ENCODE data around the gene DAG1.
"Not testable (repeated sequence)": the region's sequence is repeated elsewhere in the genome, so short reads cannot be mapped to it uniquely, and the experiment has no call there.

The DAG1 gene

DNA sequence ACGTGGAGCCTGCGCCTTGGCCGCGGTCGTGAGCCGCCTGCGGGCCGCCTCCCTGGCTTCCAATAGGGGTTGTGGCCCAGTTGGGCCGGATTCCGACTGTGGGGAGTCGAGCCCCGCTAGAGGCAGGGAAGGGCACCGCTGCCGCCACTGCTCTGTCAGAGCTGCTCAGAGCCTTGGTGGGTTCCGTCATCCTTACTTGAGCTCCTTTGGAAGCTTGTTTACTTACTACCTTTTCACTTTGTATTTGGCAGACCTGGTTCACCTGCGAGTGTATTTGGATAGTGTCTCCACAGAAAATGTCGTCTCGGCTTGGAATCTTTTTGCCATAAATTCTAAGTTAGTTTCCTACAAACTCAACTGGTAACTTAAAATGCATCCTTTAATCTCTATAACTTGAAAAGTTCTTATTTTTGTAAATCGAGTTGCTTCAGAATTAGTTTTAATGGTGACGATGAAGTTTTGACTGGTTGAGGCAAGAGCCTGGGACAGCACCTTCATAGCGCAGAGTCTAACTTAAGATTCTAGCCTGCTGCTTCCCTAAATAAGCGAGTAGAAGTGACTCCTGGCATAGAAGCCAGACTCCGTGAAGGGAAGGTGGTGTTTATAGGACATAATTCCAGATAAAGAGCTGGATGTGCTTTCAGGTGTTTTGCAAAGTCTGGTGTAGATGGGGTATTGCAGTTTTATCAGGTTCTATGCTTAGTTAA is 800 bp downstream of the DAG1 start:
- no peak for DNase-seq

DNA sequence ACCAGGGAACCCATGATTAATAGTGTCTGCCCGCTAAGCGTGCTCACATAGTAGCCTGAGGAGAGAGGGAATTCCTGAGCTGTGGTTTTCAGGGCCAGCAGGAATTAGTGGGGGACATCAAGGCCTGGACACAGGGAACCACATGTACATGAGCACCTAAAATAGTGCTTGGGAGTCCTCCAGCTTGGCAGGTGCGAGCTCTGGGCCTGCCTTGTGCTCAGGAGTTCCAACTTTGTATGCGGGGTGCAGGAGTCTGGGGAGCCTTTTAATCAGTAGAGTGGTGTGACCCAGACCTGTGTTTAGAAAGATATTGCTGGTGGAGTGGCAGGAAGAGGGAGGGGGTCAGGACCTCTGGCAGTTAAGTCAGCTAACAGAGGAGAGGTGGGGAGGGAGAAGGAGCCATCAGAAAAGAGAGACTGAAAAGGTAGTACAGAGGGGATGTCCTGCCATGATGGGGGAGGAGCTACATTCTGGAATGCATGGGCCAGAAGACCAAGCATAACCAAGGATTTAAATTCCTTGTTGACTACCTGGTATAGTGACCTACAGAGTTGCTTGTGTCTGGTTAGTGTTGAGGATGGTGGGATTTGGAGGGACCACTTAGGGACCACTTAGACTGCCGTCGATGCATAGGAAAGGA is 1.9 kb downstream of the DAG1 start:
- no peak for DNase-seq

DNA sequence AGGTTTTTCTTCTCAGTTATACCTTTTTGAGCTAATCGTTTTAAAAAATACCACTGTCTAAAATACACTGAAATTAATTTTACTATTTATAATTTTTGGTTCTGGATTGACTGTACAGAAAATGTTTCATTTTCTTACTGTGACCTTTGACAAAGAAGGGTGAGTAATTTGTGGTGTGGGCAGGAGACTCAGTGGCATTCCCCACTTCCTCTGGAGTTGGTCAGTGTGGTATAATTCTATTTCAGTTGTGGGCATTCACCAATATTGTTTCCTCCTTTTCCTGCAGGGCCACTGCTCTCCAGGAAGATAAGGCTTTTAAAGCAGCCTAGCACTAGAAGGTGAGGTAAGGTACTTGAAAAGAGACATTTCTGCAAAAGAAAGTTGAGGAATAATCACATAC is 6.5 kb downstream of the DAG1 start:
- DNase-seq, result no peak

DNA sequence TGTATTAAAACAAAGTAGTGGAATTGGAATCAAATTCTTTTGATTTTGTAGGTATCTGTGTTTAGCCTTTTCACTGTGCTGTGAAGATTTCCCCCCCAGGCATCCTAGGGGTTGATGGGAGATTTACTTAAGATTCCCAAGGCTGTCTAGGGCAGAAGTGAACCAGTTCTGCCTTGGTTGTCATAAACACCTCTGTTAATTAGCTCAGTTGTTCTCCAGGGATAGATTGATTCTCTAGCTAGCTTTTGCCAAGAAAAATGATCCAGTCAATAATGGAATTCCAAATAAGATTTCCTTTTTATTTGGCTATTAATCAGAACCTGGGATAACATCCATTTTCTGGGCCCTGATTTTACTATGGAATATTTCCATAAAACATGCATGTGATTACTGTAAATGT is 12.7 kb downstream of the DAG1 start:
- no peak for DNase-seq

DNA sequence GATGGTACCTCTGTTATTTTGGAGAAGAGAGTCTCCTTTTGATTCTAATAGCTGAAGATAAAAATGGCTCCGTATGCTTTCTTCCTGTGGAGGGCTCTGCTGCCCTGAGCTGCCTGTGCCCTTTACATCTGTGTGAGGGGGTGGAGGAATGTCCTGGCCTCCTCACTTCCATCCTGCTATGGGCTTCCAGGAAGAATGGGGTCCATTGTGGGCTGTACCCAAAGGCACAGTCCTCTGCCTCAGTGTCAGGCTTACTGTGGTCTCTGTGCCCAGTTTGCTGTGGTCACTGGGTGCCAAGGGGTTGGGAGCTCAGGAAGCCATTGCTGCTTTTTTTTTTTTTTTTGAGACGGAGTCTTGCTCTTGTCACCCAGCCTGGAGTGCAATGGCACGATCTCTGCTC is 14.4 kb downstream of the DAG1 start:
- no peak for DNase-seq

DNA sequence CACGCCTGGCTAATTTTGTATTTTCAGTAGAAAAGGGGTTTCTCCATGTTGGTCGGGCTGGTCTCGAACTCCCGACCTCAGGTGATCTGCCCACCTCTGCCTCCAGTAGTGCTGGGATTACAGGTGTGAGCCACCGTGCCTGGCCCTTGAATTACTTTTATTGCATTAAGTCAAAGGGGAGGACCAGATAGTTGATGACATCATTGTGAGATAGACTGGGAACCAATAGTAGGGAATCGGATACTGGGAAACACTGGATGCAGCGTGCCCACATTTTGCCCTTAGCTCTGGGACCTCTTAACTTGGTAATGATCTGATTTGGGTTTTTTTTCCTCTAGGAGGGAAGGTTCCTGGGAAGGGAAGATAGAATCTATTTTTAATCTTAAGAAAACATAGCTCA is 19.2 kb downstream of the DAG1 start:
- DNase-seq, result no peak

DNA sequence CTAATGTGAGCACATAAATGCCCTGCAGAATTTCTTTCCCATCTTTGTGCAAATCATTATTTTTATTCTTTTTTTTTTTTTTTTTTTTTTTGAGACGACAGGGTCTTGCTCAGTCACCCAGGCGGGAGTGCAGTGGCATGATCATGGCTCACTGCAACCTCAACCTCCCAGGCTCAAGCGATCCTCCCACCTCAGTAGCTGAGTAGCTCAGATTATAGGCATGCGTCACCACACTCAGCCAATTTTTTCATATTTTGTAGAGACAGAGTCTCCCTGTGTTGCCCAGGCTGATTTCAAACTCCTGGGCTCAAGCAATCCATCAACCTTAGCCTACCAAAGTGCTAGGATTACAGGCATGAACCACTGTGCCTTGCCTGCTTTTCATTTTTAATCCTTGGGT is 22.9 kb downstream of the DAG1 start:
- no peak for DNase-seq

DNA sequence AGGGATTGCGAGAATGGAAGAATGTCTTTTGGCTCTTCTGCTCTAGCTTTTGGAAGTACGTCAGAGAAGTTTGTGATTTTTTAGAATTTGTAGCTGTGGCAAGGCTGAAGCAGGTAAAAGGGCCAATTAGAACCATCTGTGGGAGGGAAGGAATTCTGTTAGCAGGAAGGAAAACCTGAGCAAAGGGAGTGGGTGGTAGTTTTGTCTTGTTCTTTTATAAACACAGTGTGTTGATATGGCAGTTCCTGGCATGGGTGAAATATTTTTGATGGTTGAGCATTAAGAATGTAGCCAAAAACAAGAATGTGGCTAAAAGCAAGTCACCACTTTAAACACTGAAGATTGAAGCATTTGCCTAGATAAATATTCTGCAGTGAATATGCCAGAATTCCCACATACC is 23.8 kb downstream of the DAG1 start:
- no peak for DNase-seq

DNA sequence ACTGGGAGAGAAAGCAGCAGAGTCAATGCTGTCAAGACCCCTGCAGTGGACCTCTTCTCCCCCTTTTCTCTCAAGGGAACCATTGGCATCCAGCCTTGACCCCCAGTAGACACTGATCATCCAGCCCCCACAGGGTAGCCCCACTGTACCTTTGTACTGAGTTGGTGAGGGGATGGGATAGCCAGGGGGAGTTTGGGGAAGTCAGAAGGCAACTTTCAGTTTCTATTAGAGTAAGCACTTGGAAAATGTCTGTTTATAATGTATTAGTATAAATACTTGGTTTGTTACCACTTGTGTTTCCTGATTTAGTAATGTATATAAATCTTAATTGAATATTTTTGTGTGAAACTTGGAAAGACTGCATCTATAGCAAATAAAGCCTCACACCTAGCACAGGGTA is 25.0 kb downstream of the DAG1 start:
- no peak for DNase-seq

DNA sequence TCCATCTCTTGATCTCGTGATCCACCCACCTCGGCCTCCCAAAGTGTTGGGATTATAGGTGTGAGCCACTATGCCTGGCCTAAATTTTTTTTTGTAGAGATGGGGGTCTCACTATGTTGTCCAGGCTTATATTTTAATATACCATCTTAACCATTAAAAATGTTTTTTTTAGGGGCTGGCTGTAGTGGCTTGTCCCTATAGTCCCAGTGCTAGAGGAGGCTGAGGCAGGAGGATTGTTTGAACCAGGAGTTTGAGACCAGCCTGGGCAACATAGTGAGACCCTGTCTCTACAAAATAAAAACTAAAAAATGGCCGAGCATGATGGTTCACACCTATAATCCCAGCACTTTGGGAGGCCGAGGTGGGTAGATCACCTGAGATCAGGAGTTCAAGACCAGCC is 26.8 kb downstream of the DAG1 start:
- not testable (repeated sequence) for DNase-seq

DNA sequence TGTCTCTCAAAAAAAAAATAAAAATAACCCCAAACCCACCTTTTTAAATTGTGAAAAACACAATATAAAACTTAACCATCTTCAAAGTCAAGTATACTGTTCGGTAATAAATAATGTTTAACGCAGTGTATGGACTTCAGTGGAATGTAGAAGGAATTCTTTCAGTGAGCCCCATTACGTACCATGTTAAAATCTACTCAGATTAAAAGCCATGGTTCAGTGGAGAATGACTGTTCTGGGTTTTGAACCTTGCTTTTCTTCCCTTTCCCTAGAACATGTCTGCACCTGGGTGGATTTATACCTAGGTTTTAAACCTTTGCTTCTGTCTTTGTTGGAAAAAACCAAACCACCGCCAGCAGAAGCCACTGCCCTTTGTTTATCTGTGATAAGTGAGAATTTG is 27.5 kb downstream of the DAG1 start:
- DNase-seq, result no peak

DNA sequence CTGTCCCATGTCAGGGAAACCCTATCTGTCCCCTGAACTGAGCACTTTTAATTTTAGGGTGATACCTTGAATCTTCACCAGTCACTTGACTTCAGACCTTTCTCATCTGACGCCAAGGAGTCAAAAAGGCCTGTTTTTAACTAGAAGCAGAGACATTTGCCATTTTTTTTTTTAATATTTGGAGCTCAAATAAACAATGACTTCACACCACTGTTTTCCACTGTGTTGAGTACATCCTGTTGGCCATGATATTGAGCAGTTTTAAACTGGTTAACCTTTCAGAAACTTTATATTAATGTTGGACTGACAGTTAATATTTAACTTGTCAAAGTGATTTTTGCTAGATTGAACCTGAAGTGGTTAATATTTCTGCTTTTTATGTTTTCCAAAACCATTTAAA is 28.2 kb downstream of the DAG1 start:
- DNase-seq, result no peak

DNA sequence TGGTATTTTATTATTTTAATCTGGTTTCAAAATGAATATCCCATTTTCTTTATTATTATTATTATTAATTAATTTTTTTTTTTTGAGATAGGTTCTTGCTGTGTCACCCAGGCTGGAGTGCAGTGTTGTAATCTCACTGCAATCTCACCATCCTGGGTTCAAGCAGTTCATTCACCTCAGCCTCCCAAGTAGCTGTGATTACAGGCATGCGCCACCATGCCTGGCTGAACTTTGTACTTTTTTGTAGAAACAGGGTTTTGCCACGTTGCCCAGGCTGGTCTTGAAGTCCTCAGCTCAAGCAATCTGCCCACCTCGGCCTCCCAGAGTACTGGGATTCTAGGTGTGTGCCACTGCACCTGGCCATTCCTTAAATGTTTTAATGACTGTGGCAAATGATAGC is 28.6 kb downstream of the DAG1 start:
- DNase-seq, result no peak

DNA sequence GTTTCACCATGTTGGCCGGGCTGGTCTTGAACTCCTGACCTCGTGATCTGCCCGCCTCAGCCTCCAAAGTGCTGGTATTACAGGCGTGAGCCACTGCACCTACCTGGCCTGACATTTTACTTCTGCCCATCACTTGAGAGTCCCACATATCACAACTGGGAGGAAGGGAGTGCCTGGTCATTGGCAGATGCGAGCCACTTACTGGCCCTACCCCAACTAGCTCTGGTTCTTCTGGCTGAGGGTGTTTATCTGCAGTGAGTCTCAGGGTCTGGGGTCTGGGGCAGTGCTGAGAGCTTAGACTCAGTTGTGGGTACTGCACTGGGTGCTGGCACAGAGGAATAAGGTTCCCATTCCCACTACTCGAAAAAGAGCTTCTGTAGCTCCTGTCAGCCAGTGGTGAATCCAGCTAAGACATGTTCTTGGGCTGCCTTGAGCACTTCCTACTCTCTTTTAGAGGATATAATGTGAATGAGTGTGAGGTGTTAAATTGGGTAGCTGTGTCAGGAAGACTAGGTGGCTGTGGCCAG is 30.2 kb downstream of the DAG1 start:
- DNase-seq, result no peak

DNA sequence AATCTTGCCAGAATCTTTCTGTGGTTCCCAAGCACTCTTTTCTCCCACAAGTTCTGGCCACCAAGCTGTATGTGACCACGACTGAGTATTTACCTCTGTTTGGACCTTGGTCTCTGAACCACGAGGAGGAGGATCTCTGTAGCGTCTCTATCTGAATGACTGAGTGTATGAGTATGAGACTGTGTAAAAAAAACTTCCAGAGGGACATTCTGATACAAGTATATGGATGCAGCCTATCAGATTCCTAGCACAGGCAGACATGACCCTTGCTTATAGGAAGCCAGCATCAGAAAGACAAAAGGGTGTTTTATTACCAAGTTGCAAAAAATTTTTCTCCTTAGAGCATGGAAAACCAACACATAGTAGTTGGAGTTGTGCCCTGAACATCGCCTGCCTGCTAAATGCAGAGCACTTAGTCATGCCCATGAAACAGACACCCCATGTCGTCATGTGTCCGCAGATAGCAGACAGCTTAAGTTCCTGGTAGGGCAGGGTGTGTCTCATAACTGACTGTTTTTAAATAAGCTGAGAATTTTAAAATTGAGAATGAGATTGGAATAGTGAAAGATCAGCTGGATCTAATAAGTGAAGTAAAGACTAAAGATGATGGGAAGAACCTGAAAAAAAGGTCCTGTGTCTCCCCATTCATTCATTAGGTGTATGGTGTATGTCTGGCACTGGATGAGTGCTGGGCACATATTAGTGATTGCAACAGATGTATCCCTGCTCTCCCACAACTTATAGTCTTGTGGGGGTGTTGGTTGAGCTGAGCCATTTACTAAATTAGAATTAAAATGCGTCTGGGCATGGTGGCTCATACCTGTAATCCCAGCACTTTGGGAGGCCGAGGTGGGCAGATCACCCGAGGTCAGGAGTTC is 30.9 kb downstream of the DAG1 start:
- DNase-seq, result no peak

DNA sequence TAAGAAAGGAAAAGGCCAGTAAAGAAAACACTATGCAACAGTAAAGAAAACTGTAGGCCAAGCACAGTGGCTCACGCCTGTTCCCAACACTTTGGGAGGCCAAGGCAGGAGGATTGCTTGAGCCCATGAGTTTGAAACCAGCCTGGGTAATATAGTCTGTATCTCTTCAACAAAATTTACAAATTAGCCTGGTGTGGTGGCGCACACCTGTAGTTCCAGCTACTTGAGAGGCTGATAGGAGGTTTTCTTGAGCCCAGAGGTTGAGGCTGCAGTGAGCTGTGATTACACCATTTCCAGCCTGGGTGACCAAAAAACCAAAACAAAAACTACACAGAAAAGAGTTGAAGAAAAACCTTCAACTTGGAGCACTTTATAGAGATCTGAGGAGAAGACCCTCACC is 31.8 kb downstream of the DAG1 start:
- DNase-seq, result no peak

DNA sequence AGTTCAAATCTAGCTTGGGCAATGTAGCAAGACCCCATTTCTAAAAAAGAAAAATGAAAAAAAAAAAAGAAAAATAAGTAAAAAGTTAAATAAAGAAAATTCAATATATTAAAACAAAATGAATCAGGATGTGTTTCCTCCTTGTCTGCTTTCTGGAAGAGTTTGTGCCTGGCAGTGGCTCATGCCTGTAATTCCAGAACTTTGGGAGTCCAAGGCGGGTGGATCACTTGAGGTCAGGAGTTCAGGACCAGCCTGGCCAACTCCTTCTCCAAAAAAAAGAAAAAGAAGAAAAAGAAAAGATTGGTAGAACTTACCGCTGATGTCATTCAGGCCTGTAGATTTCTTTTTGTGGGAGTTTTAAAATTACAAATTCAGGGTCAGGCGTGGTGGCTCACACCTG is 36.8 kb downstream of the DAG1 start:
- no peak for DNase-seq

DNA sequence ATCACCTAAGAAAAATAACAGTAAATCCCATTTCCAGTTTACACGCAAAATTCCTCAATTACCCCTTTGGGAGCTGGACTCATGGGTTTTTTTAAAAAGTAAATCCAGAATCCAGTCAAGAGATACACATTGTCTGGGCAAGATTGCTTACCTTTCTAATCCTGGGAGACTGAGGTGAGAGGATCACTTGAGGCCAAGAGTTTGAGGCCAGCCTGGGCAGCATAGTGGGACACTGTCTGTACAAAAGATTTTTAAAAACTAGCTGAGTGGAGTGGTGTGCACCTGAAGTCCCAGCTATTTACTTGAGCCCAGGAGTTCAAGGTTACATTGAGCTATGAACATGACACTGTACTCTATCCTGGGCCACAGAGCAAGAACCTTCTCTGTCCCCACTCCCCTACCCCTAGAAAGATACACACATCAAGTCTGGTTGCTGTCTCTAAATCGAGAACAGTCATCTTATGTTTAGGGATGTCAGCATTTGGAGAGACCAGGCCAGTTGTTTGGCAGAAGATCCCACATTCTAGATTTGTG is 39.0 kb downstream of the DAG1 start:
- no peak for DNase-seq

DNA sequence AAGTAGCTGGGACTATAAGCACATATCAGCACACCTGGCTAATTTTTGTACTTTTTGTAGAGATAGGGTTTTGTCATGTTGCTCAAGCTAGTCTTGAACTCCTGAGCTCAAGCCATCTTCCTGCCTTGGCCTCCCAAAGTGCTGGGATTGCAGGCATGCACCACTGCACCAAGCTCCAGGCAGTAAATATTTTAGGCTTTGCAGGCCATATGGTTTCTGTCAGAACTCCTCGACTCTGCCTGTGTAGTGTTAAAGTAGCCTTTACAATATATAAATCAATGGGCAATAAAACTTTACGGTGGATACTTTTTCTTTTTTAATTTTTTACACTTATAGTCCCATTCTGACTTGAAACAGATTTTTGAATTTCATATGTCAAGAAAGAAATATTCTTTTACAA is 41.6 kb downstream of the DAG1 start:
- no peak for DNase-seq

DNA sequence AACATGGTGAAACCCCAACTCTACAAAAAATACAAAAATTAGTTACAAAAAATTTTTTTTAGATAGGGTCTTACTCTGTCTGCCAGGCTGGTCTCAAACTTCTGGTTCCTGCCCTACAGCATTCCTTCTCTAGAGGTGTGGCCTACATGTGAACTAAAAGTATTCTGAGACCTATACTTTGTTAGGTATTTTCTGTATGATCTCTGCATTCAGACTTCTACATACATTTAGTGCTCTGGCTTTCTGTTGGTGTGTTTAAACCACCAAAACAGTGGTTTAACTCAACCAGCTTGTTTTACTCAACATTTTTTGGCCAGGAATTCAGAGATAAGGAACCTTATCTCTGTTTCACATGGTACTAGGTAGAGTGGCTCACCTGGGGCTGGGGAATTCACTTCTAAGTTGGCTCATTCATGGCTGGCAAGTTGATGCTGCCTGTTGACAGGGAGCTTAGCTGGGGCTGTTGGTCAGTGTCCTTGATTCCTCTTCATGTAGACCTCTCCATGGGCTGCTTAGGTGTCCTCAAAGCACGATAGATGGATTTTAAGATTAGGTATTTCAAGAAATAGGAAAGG is 42.8 kb downstream of the DAG1 start:
- DNase-seq, result no peak

DNA sequence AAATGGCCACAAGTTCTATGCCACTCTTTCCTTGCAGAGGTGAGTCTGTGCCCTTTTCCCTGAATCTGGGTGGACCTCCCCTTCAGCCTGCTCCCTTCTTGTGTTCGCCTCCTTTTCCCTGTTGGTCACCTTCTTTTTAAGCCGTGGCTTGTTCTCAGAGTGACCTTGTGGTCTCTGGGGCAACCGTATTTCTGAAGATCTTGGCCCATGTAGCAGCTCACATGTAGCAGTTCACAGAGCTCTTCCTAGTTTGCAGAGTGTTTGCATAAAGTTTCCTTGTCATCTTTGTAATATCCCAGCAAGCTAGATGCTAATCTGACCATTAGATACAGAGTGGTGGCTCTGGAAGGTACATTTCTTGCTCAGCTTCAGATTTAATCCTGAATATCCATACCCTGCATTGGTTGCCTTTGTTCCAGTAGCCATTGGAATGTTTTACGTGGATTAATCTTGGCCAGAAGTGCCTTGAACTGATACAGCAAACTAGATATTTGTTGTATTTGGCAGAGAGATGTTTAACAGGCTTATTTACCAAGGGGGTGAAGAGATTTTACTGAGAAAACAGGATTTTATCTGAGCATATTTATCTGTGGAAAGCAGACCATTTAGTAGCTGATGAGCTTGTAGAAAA is 43.5 kb downstream of the DAG1 start:
- DNase-seq, result no peak

DNA sequence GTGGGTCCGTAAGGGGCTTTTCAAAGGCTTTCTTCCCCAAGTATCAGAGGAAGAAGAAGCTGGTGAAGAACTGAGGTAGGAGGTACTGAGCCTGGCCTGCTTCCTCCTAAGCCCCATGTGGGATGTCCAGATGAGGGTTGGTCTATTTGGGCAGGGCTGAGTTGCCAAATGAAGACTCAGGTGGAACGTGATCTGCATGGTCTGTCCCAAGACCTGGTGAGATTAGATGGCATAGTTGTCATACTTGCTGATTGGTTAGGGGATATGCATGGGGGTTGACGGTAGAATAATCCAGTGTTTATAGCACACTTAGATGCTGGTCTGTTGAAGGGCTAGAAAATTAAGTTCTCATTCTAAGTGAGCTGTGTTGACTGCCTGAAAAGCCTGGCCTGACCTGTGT is 47.9 kb downstream of the DAG1 start:
- no peak for DNase-seq

DNA sequence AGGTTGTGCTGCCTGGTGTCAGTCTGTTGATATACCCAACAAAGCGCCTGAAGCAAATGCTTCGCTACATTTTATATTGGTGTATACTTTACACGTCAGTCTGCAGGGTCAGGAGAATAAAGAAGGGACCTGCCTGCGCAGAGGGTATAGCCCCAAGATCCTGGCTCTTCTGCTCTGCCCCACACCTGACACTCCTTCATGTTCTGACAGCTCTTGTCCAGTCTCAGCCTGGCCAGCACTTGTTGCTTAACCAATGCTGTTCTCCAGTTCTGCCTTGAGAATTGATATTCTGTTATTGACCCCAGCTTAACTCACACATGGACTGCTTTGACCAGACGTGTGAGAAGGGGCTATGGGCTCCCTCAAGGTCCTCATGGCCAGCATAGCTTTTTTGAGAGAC is 48.4 kb downstream of the DAG1 start:
- DNase-seq, result no peak
